DMS53 (cell line): ENCODE data around the gene CCDC70.
"Not testable (repeated sequence)": the region's sequence is repeated elsewhere in the genome, so short reads cannot be mapped to it uniquely, and the experiment has no call there.

Source experiments
- DNase-seq: peaks from one replicate; lab custom pipeline; 2025; lab: John Stamatoyannopoulos, UW

The CCDC70 gene

DNA sequence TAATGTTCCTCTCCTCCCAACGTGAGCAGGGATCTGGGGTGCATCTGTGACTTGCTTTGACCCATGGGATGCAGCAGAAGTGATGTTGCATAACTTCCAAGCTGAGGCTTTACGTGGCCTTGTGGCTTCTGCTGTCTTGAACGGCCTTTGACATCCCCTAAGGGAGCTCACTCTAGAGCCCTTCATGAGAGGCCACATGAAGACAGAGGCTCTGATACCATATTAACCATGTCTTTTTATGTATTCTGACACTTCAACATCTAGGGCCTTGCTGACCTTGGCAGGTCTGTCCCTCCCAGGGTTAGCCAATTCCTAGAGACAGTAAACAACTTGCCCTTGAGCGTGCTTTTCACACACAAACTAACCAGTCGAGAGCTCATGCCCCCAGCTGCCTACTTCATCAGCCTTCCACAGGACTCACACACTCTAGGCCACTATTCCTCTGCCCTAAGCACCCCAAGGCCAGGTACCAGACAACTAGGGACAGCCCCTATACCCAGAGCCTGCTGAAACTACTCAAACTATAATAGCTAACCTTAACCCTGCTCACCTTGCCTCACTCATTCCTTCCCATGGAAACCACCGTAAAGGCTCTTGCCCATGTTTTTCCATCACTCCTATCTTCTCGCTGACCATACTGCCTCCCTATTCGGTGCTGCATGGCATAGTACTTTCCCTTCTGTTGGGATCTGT, 45.4 kb downstream of the CCDC70 start:
- DNase-seq, result no peak

- not testable (repeated sequence) for DNase-seq
Measured at GRCh38 chr13:51909265-51909664, 47.5 kb downstream of the CCDC70 start.

DNA sequence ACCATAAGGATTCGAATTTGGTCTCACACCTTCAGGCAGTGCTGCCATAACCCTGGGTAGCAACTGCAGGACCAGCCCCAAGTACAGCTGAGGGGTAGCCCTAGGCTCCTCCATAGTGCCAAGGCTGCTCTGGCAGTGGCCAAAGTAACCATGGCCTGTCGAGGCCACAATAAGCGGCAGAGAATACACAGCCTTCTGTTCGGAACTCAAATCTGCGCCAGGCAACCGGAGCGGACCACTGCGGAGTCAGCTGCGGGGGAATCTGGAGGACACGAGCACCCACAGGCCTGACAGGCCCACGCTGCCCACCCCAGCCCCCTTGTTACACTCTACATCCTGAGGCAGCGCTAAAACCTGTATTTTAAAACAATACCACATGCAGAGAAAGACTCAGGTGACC, 48.7 kb downstream of the CCDC70 start:
- no peak for DNase-seq

DNA sequence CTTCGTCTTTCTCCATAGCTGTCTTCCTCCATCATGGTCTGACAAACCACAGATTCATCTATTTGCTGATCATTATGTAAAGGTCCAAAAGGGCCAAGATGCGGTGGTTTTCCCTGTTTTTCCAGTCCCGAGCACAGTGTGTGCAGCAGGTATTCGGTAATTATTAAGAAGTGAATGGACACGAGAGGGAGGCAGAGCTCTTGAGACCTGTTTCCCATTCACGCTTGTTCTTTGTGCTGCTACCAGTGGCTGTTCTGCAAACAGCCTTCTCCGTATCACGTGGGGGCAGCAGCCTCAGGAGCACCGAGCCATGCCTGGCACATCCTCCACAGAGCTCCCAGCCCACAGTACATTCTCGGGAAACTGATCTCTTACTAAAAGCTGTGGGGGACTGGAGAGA, 50.3 kb downstream of the CCDC70 start:
- peak; percentile 94 for DNase-seq

GRCh38 chr13:51912511-51913225, 50.9 kb downstream of the CCDC70 start:
- DNase-seq, result peak; percentile 33

- peak; percentile 72 for DNase-seq
Measured at GRCh38 chr13:51913421-51914136, 51.8 kb downstream of the CCDC70 start.

GRCh38 chr13:51914137-51914493, 52.3 kb downstream of the CCDC70 start:
- no peak for DNase-seq
